SU-DHL-6 (cell line): ENCODE data around the gene RMP24.

Experiments
- EZH2phosphoT487 ChIP-seq: fragments of 200-600 bp; sonication (generic), shearing (Covaris generic); conservative IDR thresholded peaks from 2 replicates; pipeline ENCODE4 v1.6.1; 2018; ENCODE audit warnings: mild to moderate bottlenecking, antibody characterized with exemption, low read length, moderate library complexity, mixed read lengths
- TF ChIP-seq, protein P1 (sequence below): fragments of 200-600 bp; sonication (generic); IDR thresholded peaks from one replicate; pipeline ENCODE4 v1.5.1; 2017; ENCODE audit warnings: antibody characterized with exemption, mild to moderate bottlenecking, low read length, moderate library complexity; ENCODE audit not compliant: insufficient read depth, poor library complexity, severe bottlenecking

DNA sequence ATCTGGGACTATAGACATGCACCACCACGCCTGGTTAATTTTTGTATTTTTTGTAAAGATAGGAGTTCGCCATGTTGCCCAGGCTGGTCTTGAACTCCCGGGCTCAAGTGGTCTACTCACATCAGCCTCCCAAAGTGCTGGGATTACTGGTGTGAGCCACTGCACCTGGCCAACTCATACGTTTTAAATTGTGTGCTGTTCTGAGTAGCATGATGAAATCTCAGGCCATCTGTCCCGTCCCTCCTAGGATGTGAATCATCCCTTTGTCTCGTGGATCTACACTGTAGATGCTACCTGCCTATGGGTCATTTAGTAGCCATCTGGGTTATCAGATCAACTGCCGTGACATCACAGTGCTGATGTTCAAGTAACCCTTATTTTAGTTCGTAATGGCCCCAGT is 38.5 kb upstream of the RMP24 start:
- TF ChIP-seq, protein P1, sequence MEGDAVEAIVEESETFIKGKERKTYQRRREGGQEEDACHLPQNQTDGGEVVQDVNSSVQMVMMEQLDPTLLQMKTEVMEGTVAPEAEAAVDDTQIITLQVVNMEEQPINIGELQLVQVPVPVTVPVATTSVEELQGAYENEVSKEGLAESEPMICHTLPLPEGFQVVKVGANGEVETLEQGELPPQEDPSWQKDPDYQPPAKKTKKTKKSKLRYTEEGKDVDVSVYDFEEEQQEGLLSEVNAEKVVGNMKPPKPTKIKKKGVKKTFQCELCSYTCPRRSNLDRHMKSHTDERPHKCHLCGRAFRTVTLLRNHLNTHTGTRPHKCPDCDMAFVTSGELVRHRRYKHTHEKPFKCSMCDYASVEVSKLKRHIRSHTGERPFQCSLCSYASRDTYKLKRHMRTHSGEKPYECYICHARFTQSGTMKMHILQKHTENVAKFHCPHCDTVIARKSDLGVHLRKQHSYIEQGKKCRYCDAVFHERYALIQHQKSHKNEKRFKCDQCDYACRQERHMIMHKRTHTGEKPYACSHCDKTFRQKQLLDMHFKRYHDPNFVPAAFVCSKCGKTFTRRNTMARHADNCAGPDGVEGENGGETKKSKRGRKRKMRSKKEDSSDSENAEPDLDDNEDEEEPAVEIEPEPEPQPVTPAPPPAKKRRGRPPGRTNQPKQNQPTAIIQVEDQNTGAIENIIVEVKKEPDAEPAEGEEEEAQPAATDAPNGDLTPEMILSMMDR = no peak
- TF ChIP-seq EZH2phosphoT487 = no peak
